GM19372 (cell line): ENCODE results near the gene BBOX1.
"Not testable (repeated sequence)": the region's sequence is repeated elsewhere in the genome, so short reads cannot be mapped to it uniquely, and the experiment has no call there.

Experiments
- ATAC-seq: cut with Tn5 transposase; IDR thresholded peaks from one replicate; pipeline ENCODE4 v1.9.1; 2021; ENCODE audit warnings: mild to moderate bottlenecking, low read depth, moderate library complexity; ENCODE audit not compliant: unreplicated experiment

BBOX1 gene, protein sequence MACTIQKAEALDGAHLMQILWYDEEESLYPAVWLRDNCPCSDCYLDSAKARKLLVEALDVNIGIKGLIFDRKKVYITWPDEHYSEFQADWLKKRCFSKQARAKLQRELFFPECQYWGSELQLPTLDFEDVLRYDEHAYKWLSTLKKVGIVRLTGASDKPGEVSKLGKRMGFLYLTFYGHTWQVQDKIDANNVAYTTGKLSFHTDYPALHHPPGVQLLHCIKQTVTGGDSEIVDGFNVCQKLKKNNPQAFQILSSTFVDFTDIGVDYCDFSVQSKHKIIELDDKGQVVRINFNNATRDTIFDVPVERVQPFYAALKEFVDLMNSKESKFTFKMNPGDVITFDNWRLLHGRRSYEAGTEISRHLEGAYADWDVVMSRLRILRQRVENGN

GRCh38 chr11:27040302-27041115, at the start of gene BBOX1:
TSS of gene BBOX1 (plus strand) at chr11:27040815. CDS start at chr11:27055431, 14,616 bp downstream.
- ATAC-seq = no peak

GRCh38 chr11:26992031-26992541, 48.5 kb upstream of the BBOX1 start:
- no peak for ATAC-seq

GRCh38 chr11:26993965-26994457, 46.6 kb upstream of the BBOX1 start, which contains the start of gene FIBIN:
TSS of gene FIBIN (plus strand) at chr11:26994112. CDS start at chr11:26994527, 415 bp downstream.
- ATAC-seq = no peak

- no peak for ATAC-seq
Observed at GRCh38 chr11:26994631-26995095, 46.0 kb upstream of the BBOX1 start.

DNA sequence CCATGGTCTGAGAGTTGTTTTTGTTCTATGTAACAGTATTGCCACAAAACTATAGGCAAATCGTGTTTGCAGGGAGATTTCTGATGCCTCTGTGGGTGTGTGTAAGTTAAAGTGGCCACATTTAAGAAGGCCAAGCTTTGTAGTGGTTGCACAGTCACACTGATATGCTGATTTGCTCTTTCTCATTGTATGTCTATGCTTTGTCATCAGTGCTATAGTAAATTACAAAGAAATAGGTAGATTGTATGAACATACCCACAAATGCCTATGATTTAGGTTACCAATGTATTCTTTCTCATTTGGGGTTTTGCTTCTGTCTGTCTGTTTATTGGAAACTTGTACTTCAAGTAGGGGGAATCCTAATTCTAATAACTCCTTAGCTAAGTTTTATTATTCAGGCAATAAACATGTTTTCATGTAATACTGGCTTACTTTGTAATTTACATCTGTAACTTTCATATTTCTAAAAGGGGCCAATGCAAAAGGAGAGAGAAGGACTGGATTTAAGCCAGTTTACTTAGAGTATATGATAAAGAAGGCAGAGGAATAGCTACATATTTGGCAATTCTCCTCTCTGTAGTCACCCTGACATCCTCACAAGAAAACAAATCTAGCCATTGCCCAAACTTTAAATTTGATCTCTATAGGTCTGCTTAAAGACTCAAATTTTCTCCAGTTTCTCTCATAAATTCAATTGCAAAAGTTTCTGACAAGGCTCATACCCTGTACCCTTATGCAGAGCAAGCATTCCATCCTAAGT, 44.7 kb upstream of the BBOX1 start:
- no peak for ATAC-seq

- no peak for ATAC-seq
Observed at GRCh38 chr11:26997378-26997777, 43.2 kb upstream of the BBOX1 start.

DNA sequence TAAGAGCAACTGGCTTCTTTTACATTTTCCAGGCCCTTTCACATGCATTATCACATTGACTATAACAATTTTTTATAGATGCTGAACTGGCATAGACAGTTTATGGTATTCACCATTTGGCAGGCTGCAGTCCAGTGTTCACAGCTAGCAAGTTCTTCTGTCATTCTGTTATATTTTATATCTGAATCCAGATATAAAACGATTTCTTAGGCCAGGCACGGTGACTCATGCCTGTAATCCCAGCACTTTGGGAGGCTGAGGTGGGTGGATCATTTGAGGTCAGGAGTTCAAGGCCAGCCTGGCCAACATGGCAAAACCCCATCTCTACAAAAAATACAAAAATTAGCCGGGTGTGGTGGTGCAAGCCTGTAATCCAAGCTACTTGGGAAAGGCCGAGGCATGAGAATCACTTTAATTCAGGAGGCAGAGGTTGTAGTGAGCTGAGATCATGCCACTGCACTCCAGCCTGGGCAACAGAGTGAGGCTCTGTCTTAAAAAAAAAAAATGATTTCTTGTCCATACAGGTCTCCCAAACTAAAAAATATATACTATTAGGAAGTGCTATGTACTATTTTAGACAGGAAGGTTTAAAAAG, 39.4 kb upstream of the BBOX1 start:
- ATAC-seq = not testable (repeated sequence)

DNA sequence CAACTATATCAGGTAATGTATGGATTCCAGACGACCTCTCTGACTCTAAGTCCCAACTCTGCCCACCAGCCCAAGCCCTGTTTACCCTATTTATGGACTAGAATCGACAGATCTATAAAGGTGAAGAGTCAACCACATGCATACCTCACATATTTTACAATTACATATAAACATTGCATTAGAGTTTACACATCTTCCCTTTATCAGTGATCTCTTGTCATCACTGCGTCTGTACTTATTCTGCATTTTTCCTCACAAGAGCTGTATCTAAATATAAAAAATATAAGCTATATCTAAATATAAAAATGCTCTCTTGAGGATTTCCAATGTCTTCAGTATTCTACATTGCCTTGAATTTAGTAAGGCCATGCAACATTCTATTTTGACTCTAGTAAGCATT, 38.2 kb upstream of the BBOX1 start:
- no peak for ATAC-seq

DNA sequence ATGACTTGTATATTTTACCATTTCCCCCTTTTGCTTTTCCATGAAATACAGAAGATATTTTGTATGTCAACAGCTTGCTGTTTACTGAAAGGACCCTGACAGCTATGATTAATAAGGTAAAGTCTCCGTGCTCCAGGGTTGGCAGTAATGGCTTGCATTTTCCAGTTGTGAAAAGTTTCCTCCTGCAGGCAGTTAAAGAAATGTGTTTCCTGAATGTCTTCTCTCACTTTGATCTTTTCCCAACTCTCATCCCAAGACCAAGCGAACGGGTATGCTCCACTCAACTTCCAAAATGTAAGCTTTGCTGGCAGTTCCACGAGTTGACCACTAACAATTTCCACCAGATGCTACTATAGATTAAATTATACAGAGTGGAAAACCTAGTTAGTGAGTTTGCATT, 37.8 kb upstream of the BBOX1 start:
- ATAC-seq = no peak

GRCh38 chr11:27004103-27004502, 36.5 kb upstream of the BBOX1 start:
- no peak for ATAC-seq

GRCh38 chr11:27008811-27009535, 31.6 kb upstream of the BBOX1 start:
- ATAC-seq = no peak

DNA sequence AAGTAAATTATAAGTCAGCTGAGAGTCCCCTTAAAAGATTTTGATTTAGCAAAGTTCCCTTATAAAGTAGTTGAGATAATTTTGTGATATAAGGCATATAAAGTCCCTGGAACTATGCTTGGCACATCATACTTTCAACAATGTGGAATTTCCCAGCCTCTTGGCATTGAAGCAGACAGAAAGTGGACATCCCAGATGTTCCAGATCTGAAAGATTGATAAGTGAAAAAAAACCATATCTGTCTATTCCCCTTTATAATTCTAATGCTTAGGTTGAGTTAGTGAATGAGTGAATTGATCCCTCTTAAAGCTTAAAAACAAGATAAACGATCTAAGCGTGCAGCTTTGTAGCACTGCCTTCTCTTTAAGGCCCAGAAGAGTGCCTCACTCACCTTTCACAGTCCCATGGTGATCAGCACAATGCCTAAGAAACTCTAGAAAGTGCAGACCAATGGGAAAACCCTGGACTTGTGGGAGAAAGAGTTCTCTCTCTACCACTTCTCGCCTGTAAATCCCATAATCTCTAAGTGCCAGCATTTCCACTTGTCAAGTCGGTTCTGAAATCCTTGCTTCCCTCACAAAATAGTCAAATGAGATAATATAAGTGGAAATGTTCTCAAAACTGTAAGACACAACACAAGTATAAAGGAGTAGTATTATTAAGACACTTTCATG, 28.9 kb upstream of the BBOX1 start:
- ATAC-seq = no peak

- ATAC-seq = no peak
Observed at GRCh38 chr11:27012234-27012921, 28.2 kb upstream of the BBOX1 start.

DNA sequence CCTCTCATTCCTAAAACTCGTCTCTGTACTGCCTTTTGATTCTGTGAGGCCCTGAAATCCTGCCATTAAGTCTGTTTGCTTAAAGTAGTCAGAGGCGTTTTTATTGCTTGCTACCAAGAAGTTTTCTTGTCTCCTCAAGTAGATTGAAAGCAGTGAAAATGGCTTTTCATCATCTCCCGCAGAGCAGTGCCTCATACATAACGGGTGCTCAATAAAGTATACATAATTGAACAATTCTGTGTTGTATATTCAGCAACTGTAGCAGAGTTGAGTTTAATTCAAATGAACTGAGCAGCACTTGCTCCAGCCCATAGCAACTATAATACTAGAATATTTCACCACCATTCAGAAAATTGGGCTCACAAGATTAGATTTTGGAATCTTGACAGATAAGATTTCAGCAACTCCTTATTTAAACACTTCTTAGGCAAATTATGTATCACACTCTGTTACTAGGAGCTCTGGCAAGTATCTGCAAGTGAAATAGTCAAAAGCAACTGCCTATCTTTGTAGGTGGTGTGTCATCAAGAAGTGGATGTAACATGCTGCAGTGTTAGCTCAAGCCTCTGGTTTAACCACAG, 26.7 kb upstream of the BBOX1 start:
- no peak for ATAC-seq

- no peak for ATAC-seq
Observed at GRCh38 chr11:27018902-27019529, 21.6 kb upstream of the BBOX1 start.

DNA sequence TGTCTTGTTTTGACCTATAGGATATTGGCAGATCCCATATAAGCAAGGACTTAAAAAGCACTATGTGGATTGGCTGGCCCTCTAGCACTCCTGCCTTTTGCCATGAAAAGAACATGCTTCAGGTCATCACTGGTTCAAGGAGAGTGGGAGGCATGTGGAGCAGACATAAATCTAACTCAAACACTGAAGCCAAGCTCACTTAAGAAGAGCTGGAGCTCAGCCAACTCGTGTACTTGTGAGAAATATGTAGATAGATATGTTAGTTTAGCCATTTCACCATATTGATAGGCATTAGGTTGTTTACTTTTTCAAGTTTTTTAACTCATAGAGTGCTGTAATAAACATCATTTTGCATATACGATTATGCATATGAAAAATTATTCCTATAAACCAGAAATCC, 19.9 kb upstream of the BBOX1 start:
- ATAC-seq = no peak

DNA sequence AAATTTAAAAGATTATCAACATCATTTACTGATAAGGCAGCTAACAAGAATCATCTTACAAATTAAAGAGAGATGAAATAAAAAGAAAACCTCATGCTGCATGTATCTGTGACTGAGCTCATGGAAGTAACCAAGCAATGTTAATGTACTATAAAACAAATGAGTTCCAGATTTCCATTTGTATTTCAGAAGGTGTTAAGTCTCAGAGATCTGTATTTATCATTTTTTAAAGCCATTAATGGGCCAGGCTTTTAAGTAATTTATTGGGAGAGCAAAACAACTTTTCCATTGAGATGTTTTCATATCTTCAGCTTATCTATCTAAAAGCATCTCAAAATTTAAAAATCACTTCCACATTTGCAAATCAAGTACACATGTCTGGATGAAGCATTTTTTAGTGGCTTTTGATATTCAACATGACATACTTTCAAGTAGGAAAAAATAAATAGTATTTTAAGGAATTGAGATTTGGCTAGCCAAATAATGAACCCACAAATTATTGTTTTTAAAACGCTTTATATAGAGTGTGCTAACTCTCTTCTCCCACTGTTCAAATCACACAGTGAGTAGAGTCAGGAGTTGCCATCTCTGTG, 17.9 kb upstream of the BBOX1 start:
- no peak for ATAC-seq
